SU-DHL-6 (cell line): ENCODE results near the gene NEURL4.

Experiments
- EZH2phosphoT487 ChIP-seq: fragments of 200-600 bp; sonication (generic), shearing (Covaris generic); conservative IDR thresholded peaks from 2 replicates; pipeline ENCODE4 v1.6.1; 2018; ENCODE audit warnings: mild to moderate bottlenecking, antibody characterized with exemption, low read length, moderate library complexity, mixed read lengths
- TF ChIP-seq, protein P1 (sequence below): fragments of 200-600 bp; sonication (generic); IDR thresholded peaks from one replicate; pipeline ENCODE4 v1.5.1; 2017; ENCODE audit warnings: antibody characterized with exemption, mild to moderate bottlenecking, low read length, moderate library complexity; ENCODE audit not compliant: insufficient read depth, poor library complexity, severe bottlenecking

DNA sequence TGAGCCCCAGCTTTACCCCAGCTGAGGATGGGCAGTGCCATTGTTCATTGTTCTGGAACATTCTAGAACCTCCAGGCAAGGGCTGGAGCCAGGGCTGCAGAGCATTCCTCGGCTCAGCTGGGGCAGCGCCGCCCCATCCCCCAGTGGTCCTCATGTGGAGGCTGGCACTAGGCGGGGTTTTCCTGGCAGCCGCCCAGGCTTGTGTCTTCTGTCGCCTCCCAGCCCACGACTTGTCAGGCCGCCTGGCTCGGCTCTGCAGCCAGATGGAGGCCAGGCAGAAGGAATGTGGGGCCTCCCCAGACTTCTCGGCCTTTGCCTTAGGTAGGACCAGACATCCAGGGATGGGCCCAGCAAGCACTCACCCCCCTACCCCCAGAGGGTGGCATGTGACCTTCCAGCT is 25.9 kb upstream of the NEURL4 start, which contains the start of gene TMEM95:
- TF ChIP-seq, protein P1, sequence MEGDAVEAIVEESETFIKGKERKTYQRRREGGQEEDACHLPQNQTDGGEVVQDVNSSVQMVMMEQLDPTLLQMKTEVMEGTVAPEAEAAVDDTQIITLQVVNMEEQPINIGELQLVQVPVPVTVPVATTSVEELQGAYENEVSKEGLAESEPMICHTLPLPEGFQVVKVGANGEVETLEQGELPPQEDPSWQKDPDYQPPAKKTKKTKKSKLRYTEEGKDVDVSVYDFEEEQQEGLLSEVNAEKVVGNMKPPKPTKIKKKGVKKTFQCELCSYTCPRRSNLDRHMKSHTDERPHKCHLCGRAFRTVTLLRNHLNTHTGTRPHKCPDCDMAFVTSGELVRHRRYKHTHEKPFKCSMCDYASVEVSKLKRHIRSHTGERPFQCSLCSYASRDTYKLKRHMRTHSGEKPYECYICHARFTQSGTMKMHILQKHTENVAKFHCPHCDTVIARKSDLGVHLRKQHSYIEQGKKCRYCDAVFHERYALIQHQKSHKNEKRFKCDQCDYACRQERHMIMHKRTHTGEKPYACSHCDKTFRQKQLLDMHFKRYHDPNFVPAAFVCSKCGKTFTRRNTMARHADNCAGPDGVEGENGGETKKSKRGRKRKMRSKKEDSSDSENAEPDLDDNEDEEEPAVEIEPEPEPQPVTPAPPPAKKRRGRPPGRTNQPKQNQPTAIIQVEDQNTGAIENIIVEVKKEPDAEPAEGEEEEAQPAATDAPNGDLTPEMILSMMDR: no peak
- TF ChIP-seq EZH2phosphoT487: no peak
